GM19468 (cell line): Measurements from ENCODE around the gene MARCHF5.
"Not testable (repeated sequence)": the region's sequence is repeated elsewhere in the genome, so short reads cannot be mapped to it uniquely, and the experiment has no call there.

Source experiments
- ATAC-seq: cut with Tn5 transposase; IDR thresholded peaks from one replicate; pipeline ENCODE4 v1.9.1; 2021; ENCODE audit warnings: mild to moderate bottlenecking, moderate library complexity, moderate number of reproducible peaks; ENCODE audit not compliant: unreplicated experiment; ENCODE audit errors: extremely low read depth

MARCHF5 gene

DNA sequence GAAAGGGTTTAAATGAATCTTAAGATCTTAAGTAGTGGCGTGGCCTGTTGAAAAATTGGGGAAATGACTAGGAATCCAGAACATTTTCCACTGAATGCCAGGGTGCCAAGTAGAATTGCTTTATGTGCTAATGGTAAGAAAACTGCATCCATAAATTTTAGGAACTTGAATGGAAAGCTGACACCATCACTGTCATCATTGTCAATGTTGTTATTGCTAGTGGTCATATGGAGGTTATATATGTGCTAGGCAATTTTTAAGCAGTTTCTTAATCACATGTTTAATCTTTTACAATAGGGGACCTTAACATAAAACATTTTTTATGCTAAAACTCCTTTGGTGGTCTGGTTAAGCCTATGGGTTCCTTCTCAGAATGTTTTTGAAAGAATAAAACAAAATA is 13.1 kb downstream of the MARCHF5 start:
- ATAC-seq, result no peak

DNA sequence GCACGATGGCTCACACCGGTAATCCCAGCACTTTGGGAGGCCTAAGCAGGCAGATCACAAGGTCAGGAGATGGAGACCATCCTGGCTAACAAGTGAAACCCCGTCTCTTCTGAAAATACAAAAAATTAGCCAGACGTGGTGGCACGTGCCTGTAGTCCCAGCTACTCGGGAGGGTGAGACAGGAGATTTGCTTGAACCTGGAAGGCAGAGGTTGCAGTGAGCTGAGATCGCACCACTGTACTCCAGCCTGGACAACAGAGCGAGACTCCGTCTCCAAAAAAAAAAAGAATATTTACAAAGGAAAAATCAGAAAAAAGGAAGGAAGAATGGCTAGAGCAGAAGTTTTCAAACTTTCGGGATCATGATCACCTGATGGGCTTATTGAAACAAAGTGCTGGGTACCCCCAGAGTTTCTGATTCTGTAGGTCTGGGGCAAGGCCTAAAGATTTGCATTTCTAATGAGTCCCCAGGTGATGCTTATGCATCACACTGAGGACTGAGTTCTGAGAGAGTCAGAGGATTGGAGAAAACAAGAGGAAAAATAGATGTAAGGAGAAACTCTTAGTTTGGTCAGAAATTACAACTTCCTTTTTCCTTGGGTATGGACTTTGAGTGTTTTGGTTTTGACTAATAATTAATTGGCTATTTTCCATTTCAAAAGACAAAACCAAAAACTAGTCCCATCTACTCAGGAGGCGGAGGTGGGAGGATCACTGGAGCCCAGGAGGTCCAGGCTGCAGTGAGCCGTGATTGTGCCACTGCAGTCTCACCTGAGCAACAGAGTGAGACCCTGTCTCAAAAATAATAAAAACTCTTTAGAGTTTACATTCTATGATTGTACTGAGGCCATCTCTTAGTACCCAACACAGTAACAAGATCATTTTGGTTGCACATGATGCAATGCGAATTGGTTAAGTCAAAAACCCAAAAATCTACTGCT is 14.4 kb downstream of the MARCHF5 start:
- no peak for ATAC-seq

DNA sequence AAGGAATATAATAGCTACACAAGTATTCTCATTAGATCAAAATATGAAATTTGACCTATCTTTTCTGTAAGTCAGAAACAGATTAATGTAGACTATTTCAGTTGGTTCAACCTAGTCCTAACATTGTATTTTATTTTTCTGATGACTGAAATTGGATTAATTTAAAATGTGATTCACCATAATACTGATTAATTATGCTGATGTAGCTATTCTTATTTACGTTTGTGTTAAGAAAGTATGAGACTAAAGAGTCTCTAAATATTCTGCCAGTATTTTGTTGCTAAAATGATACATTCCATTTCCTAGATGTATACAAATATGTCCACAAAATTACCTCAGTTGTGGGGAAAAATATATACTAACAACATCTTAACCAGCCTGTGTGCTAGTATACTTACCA is 18.3 kb downstream of the MARCHF5 start:
- ATAC-seq, result no peak

DNA sequence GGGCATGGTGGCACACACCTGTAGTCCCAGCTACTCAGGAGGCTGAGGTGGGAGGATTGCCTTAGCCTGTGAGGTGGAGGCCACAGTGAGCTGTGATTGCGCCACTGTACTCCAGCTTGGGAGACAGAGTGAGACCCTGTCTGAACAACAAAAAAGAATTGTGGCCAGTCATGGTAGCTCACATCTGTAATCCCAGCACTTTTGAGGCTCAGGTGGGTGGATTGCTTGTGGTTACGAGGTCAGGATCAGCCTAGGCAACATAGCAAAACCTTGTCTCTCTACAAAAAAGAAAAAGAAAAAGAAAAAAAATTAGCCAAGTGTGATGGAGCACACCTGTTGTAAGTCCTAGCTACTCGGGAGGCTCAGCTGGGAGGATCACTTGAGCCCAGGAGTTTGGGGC is 22.8 kb downstream of the MARCHF5 start:
- ATAC-seq, result no peak

DNA sequence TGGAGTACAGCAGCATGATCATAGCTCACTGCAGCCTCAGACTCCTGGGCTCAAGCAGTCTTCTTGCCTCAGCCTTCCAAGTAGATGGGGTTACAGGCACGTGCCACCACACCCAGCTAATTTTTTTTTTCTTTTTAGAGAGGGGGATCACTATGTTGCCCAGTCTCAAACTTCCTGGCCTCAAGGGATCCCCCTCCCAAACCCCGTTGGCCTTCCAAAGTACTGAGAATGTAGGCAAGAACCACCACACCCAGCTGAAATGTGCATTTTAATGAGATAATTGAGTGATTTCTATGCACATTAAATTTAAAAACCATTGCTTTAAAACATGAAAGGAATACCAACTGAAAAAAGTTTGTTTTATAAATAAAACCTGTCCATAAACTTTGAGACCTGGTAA is 25.6 kb downstream of the MARCHF5 start:
- ATAC-seq, result no peak

DNA sequence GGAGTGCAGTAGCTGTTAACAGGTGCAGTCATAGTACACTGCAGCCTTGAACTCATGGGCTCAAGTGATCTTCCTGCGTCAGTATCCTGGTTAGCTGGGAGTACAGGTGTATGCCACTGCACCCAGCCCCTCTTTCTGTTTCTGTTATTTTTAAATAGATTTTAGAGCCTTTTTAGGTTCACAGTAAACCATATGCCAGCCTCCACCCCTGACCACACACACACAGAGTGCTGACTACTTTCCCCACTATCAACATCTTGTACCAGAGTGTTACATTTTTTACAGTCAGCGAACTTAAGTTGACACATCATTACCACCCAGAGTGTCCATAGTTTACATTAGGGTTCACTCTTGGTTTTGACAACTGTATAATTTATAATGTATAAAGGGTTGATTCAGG is 32.1 kb downstream of the MARCHF5 start:
- ATAC-seq, result no peak

DNA sequence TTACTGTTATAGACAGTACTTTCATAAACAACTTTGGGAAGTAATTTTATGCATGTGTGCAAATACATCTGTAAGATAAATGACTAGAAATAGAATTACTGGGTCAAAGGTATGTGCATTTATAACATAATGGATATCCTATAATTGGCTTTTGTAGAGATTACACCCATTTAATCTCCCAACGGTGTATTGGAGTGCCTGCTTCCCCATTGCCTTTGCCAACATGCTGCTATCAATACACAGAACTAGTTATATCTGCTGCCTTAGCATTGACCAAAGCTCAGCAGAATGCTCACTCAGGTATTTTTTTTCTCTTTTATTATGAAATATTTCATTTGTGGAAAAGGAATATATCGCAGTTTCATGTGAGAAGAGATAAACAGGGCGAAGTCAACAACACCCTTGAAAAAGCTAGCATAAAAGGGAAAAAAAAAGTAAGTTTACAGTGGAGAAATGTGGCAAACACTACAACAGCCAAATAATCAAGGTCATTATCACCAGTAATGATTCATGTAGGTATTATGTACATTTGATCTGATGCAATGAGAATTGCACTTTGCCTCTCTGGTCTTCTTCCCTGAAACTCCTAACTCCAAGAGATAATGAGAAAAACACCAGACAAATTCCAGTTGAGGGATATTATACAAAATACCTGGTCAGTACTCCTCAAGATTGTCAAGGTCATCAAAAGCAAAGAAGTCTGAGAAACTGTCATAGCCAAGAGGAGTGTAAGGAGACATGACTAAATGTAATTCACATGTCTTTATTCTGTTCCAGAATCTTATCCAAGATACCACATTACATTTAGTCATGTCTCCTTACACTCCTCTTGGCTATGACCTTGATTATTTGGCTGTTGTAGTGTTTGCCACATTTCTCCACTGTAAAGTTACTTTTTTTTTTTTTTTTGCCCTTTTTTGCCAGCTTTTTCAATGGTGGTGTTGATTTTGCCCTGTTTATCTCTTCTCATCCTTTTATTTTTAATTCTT is 36.8 kb downstream of the MARCHF5 start:
- ATAC-seq, result no peak

DNA sequence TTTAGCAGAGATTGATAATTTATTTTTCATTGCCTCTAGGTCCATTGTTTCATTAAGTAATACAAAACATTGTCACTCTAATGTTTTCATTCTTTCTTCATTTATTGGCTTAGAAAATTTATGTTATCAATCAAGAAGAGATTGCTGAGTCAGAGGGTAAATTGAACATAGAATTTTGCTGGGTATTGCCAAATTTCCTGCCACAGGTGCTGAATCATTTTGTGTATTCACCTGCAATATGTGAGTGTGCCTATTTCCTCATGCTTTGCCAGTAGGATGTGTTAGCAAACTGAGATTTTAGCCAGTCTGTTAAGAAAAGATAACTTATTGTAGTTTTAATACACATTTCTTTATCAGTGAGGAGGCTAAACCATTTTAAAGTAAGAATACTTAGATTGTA is 38.0 kb downstream of the MARCHF5 start:
- no peak for ATAC-seq

DNA sequence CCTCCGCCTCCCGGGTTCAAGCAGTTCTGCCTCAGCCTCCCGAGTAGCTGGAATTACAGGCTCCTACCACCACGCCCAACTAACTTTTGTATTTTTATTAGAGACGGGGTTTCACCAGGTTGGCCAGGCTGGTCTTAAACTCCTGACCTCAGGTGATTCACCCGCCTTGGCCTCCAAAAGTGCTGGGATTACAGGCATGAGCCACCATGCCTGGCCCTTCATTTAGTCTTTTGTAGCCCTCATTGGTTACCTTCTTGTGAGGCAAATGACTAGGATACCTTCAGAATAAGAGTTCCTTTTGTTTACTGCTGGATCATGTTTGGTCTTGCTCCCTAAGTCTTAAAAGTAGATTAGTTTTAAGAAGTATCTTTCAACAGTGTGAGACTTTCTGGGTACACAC is 39.0 kb downstream of the MARCHF5 start:
- not testable (repeated sequence) for ATAC-seq

DNA sequence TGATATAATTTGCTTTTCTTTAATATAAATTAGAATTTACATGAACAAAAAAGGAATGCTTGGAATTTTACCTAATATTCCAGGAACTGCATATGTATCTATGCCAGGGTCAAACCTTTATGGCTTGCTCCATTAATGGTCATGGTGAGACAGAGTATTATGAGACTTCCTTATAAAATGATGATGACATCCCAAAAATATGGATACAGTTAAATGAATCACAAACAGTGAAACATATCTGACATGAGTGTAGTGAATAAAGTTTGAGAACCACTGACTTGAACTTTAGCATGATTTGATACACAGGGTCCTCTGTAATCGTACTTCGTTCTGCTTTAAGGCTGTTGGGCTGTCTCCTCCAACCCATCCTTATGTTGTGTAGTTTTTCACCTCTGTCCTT is 51.8 kb downstream of the MARCHF5 start:
- no peak for ATAC-seq

DNA sequence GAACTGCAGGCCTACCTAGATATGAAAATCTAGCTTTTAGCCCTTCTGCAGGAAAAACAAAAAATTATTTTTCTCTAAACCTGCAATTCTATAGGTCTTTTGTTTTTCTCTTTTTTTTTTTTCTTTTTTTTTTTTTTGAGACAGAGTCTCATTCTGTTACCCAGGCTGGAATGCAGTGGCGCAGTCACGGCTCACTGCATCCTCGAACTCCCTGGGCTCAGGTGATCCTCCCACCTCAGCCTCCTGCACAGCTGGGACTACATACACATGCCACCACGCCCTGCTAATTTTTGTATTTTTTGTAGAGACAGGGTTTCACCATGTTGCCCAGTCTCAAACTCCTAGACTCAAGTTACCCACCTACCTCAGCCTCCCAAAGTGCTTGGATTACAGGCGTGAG is 54.6 kb downstream of the MARCHF5 start:
- ATAC-seq, result not testable (repeated sequence)

DNA sequence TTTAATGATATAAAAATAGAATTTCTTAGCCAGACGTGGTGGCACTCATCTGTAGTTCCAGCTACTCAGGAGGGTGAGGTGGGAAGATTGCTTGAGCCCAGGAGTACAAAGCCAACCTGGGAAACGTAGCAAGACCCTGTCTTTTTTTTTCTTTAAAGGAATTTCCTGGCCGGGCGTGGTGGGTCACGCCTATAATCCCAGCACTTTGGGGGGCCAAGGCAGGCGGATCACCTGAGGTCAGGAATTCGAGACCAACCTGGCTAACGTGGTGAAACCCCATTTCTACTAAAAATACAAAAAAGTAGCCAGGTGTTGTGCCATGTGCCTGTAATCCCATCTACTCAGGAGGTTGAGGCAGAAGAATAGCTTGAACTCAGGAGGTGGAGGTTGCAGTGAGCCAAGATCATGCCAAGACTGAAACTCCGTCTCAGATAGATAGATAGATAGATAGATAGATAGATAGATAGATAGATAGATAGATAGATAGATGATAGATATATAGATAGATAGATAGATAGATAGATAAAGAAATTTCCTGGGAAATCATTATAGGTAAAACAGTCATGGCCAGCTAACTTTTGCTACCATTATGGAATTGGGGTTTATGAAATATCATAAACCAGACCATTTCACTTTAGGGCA is 56.2 kb downstream of the MARCHF5 start:
- ATAC-seq, result not testable (repeated sequence)

DNA sequence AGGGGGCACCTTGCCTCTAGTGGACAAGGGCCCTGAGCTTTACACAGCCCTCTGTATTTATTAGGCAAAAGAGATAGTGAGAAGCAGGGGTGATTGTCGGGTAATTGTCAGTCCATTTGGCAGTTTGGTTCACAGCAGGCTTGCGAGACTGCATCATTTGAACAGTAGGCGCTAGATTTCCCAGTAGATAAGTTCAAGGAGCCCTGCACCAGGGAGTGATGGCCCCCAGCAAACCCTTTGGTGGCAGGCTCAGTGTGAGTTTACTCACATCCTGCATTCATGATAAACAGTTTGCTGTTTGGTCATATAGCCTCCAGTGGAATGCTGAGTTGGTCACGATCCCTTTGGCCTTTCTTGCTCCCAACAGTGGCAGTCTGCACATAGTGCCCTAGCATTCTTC is 59.4 kb downstream of the MARCHF5 start:
- ATAC-seq, result no peak

DNA sequence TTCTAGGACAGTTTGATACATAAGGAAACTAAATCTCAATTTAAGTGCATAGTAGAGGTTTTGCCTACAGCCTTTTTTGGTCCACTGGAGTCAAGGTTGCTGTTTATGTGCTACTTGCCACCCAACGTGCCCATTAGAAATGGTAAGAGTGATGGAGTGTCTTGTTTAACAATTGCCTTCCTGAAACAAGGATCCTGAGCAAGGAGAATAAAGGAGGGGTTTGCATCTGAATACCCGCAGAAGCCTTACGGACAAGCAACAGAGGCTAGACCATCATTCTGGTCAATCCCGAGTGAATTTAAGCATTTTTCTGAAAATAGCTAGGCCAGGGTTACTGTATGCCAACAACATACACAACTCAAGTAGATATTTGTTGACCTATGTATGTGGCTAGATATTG is 63.6 kb downstream of the MARCHF5 start:
- ATAC-seq, result no peak

DNA sequence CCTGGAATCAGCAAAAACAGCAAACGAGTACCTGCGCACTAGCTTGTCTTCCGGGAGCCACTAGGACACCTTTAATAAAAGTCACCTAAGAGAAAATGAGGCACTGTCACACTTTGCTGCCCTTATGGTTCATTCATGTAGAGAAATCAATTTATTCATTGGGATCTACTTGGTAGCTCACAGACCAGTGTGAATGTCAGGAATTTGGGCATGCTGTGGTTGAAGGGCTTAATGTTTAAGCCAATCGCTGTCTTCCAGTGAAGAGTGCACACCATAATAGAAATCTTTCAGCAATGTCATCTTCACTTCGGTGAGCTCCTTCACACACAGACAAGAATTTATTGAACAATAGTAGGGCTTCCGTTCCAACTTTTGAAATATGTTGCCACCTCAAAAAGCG is 65.1 kb downstream of the MARCHF5 start:
- ATAC-seq, result no peak

DNA sequence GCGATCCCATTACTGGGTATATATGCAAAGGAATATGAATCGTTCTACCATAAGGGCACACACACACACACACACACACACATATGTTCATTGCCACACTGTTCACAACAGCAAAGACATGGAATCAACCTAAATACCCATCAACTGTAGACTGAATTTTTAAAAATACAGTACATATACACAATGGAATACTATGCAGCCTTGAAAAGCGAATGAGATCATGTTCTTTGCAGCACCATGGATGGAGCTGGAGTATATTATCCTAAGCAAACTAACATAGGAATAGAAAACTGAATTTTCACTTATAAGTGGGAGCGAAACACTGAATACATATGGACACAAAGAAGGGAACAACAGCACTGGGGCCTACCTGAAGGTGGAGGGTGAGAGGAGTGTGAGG is 72.5 kb downstream of the MARCHF5 start:
- ATAC-seq, result no peak

DNA sequence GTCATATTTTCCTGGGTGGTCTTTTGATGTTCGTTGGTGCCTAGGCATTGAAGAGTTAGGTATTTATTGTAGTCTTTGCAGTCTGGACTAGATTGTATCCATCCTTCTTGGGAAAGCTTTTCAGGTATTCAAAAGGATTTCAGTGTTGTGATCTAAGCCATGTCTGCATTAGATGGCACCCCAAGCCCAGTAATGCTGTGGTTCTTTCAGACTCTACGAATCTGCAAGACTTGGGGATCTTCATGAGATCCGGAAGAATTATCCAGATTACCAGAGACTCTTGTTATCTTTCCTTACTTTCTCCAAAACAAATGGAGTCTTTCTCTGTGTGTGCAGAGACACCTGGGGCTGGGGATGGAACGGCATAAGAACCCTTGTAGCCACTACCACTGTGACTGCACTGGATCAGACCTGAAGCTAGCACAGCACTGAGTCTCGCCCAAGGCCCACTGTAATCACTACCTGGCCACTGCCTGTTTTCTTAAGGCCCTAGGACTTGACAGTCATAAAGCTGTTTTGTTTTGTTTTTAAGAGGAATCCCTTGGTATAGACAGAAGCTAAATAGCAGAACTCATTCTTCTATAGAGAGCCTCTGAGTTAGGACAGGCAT is 75.5 kb downstream of the MARCHF5 start:
- ATAC-seq, result no peak

DNA sequence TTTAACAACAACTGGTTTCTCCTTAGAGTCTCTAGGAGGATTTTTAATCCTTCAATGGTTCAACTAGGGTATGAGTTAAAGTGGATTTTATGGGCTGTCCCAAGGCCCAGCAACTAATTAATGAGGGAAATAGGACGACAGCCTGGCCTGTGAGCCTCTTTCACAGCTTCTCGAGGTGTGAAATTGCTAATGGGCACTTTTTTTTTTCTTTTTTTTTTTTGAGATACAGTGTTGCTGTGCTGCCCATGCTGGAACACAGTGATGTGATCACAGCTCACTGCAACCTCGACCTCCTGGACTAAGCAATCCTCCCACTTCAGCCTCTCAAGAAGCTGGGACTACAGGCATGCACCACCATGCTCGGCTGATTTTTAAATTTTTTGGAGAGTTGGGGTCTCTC is 87.0 kb downstream of the MARCHF5 start:
- ATAC-seq, result no peak

DNA sequence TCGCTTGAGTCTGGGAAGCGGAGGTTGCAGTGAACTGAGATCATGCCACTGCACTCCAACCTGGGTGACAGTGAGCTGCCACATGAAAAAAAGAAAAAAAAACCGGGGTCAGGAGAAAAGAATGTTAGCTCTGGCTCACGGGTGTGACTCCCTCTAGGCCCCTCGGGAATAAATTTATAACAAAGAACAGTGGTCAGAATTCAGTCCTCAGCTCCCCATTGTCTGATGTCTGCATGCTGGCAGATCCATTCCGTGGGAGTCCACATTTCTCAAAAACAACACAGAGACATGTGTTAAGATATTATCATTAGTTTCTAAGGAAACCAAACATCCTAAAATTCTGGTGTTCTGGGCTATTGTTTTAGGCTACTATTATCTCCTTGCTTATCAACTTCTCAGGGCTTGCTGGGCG is 90.6 kb downstream of the MARCHF5 start:
- no peak for ATAC-seq

DNA sequence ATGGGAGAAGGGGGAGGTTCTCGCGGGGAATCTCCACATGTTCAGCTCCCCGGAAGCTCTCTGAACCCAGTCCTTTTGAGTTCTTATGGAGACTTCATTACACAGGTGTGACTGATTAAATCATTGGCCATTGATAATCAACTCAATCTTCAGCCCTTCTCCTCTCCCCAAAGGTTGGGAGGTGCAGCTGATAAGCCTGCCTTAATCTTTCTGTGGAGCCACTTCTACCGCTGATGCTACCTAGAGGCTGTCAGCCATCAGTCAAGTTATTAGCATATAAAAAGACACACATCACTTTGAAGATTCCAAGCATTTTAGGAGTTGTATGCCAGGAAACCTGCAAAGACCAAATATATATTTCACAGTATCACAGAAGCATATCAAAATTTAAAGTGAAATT is 91.7 kb downstream of the MARCHF5 start:
- ATAC-seq, result no peak
